Coronary artery (tissue), 2 donors: ENCODE data around the gene NRXN2.
A peak's percentile ranks its signal among the peaks of the same experiment; 100 is the strongest.

Source experiments
- DNase-seq: peaks from one replicate; pipeline ENCODE4 v3.0.0-alpha.2; 2017; ENCODE audit warnings: low spot score
- H3K27ac ChIP-seq, 2 donors: fragments of 200-600 bp; sonication (generic); one replicate each; pipeline ENCODE4 v1.5.1; 2016 to 2019
- H3K4me3 ChIP-seq: fragments of 200-600 bp; sonication (generic); 2 replicates; pipeline ENCODE4 v1.5.1; 2016; ENCODE audit warnings: mild to moderate bottlenecking, moderate library complexity
- CTCF ChIP-seq: fragments of 200-600 bp; sonication (generic); IDR thresholded peaks from one replicate; pipeline ENCODE4 v1.5.1; 2019; ENCODE audit warnings: antibody characterized with exemption

The NRXN2 gene

GRCh38 chr11:64715110-64715509, 7.9 kb downstream of the NRXN2 start:
- DNase-seq, result no peak
- TF ChIP-seq CTCF, result no peak
- H3K4me3 ChIP-seq, result no peak overlapping the region
- no peak overlapping the region for H3K27ac ChIP-seq

GRCh38 chr11:64714666-64715065, 8.3 kb downstream of the NRXN2 start:
- DNase-seq, result no peak
- no peak overlapping the region for H3K4me3 ChIP-seq
- H3K27ac ChIP-seq, result no peak overlapping the region
- TF ChIP-seq CTCF, result no peak

- DNase-seq, result no peak
- H3K27ac ChIP-seq, result no peak overlapping the region
- TF ChIP-seq CTCF, result no peak
- H3K4me3 ChIP-seq, result peak overlapping the region; percentile 41
These were observed 9.1 kb downstream of the NRXN2 start for GRCh38 chr11:64713781-64714363.

GRCh38 chr11:64713016-64713707, 9.8 kb downstream of the NRXN2 start:
- peak overlapping the region; percentile 41 for H3K4me3 ChIP-seq
- no peak for TF ChIP-seq CTCF
- no peak for DNase-seq
- no peak overlapping the region for H3K27ac ChIP-seq

GRCh38 chr11:64712430-64713015, 10.5 kb downstream of the NRXN2 start:
- no peak overlapping the region for H3K27ac ChIP-seq
- DNase-seq, result no peak
- H3K4me3 ChIP-seq, result peak overlapping the region; percentile 41
- no peak for TF ChIP-seq CTCF

- no peak for TF ChIP-seq CTCF
- DNase-seq, result no peak
- peak overlapping the region; percentile 41 for H3K4me3 ChIP-seq
- H3K27ac ChIP-seq, result no peak overlapping the region
These were observed 11.0 kb downstream of the NRXN2 start for GRCh38 chr11:64711956-64712362.
